MM.1S (cell line): Measurements from ENCODE around the gene COL13A1.

ENCODE experiments used
- DNase-seq: peaks from one replicate; pipeline ENCODE4 v3.0.0-alpha.2; 2015
- H2AFZ ChIP-seq: fragments of 300-600 bp; sonication (generic); 2 replicates; pipeline ENCODE4 v1.6.0; 2016; ENCODE audit warnings: antibody characterized with exemption, low read length
- H3F3A ChIP-seq: fragments of 300-600 bp; sonication (generic); 2 replicates; pipeline ENCODE4 v1.6.1; 2016; ENCODE audit warnings: mild to moderate bottlenecking, antibody characterized with exemption, low read length, moderate library complexity, mixed read lengths; ENCODE audit not compliant: insufficient read depth
- H3K27ac ChIP-seq: fragments of 300-600 bp; sonication (generic); 2 replicates; pipeline ENCODE4 v1.5.1; 2016; ENCODE audit warnings: mild to moderate bottlenecking, low read length
- H3K27me3 ChIP-seq: fragments of 300-600 bp; sonication (generic); replicated peaks from 2 replicates; pipeline ENCODE4 v1.6.0; 2016; ENCODE audit warnings: low read length; ENCODE audit not compliant: insufficient read depth
- H3K36me3 ChIP-seq: fragments of 300-600 bp; sonication (generic); replicated peaks from 2 replicates; pipeline ENCODE4 v1.6.1; 2016; ENCODE audit warnings: mild to moderate bottlenecking, low read length, mixed read lengths; ENCODE audit not compliant: insufficient read depth
- H3K4me1 ChIP-seq: fragments of 300-600 bp; sonication (generic); 2 replicates; pipeline ENCODE4 v1.6.1; 2016; ENCODE audit warnings: low read length, mixed read lengths
- H3K4me2 ChIP-seq: fragments of 300-600 bp; sonication (generic); 2 replicates; pipeline ENCODE4 v1.6.0; 2016; ENCODE audit warnings: low read depth, low read length
- H3K4me3 ChIP-seq: fragments of 300-600 bp; sonication (generic); 2 replicates; pipeline ENCODE4 v1.5.1; 2016; ENCODE audit warnings: low read length, mixed read lengths
- H3K79me2 ChIP-seq: fragments of 300-600 bp; sonication (generic); 2 replicates; pipeline ENCODE4 v1.6.1; 2016; ENCODE audit warnings: mixed run types, low read length, mixed read lengths
- H3K9ac ChIP-seq: fragments of 300-600 bp; sonication (generic); 2 replicates; pipeline ENCODE4 v1.6.1; 2016; ENCODE audit warnings: low read length, mixed read lengths
- H3K9me2 ChIP-seq: fragments of 300-600 bp; sonication (generic); replicated peaks from 2 replicates; pipeline ENCODE4 v1.6.1; 2016; ENCODE audit warnings: mild to moderate bottlenecking, low read length, mixed read lengths; ENCODE audit not compliant: insufficient read depth
- H3K9me3 ChIP-seq: fragments of 300-600 bp; sonication (generic); replicated peaks from 2 replicates; pipeline ENCODE4 v1.6.1; 2016; ENCODE audit warnings: mild to moderate bottlenecking, low read length, mixed read lengths; ENCODE audit not compliant: insufficient read depth
- H4K20me1 ChIP-seq: fragments of 300-600 bp; sonication (generic); 2 replicates; pipeline ENCODE4 v1.6.1; 2016; ENCODE audit warnings: mild to moderate bottlenecking, low read length, moderate library complexity, mixed read lengths; ENCODE audit not compliant: insufficient read depth
- CTCF ChIP-seq: fragments of 300-600 bp; sonication (generic); IDR thresholded peaks from 2 replicates; pipeline ENCODE4 v1.5.1; 2016; ENCODE audit warnings: antibody characterized with exemption, low read length, mixed read lengths
- EZH2 ChIP-seq: fragments of 300-600 bp; sonication (generic); optimal IDR thresholded peaks from 2 replicates; pipeline ENCODE3; 2017; ENCODE audit warnings: low read depth, mild to moderate bottlenecking, antibody characterized with exemption, low read length, mixed read lengths
- EZH2phosphoT487 ChIP-seq: fragments of 300-600 bp; sonication (generic); IDR thresholded peaks from 2 replicates; pipeline ENCODE4 v1.6.1; 2018; ENCODE audit warnings: antibody characterized with exemption, low read length

The COL13A1 gene

GRCh38 chr10:69757206-69757552 lies 44.5 kb upstream of the COL13A1 start:
- Histone ChIP-seq H3K4me3 (no peak overlapping the region), H3K9me2 (no peaks in the 10 kb centered on the region), H4K20me1 (no peaks in the 10 kb centered on the region), H3F3A (no peaks in the 10 kb centered on the region), H3K27me3 (peaks cover 31% of the 10 kb centered on the region), H3K79me2 (no peaks in the 10 kb centered on the region), H3K36me3 (no peaks in the 10 kb centered on the region), H3K4me2 (no peak overlapping the region), H3K9ac (no peak overlapping the region), H3K27ac (no peak overlapping the region), H3K9me3 (no peaks in the 10 kb centered on the region), H3K4me1 (no peaks in the 10 kb centered on the region), H2AFZ (no peak overlapping the region)
- no peak for TF ChIP-seq EZH2
- TF ChIP-seq EZH2phosphoT487: no peak
- no peak for TF ChIP-seq CTCF
- DNase-seq: no peak

GRCh38 chr10:69757553-69758309 lies 44.0 kb upstream of the COL13A1 start:
- H3K9me3 ChIP-seq: no peaks in the 10 kb centered on the region
- no peaks in the 10 kb centered on the region for H3K79me2 ChIP-seq
- no peak overlapping the region for H3K4me3 ChIP-seq
- no peaks in the 10 kb centered on the region for H3K9me2 ChIP-seq
- no peaks in the 10 kb centered on the region for H3F3A ChIP-seq
- no peaks in the 10 kb centered on the region for H4K20me1 ChIP-seq
- no peaks in the 10 kb centered on the region for H3K4me1 ChIP-seq
- H3K4me2 ChIP-seq: no peak overlapping the region
- H2AFZ ChIP-seq: no peak overlapping the region
- no peaks in the 10 kb centered on the region for H3K36me3 ChIP-seq
- no peak overlapping the region for H3K9ac ChIP-seq
- no peak for TF ChIP-seq CTCF
- TF ChIP-seq EZH2phosphoT487: no peak
- TF ChIP-seq EZH2: no peak
- no peak overlapping the region for H3K27ac ChIP-seq
- DNase-seq: no peak
- H3K27me3 ChIP-seq: peaks cover 30% of the 10 kb centered on the region

GRCh38 chr10:69758310-69758728 lies 43.4 kb upstream of the COL13A1 start:
- no peaks in the 10 kb centered on the region for H3K9me2 ChIP-seq
- no peak overlapping the region for H3K4me3 ChIP-seq
- no peak for TF ChIP-seq EZH2
- no peak for TF ChIP-seq EZH2phosphoT487
- TF ChIP-seq CTCF: no peak
- H3K4me1 ChIP-seq: no peaks in the 10 kb centered on the region
- no peaks in the 10 kb centered on the region for H3F3A ChIP-seq
- H3K27me3 ChIP-seq: peaks cover 25% of the 10 kb centered on the region
- H2AFZ ChIP-seq: no peak overlapping the region
- H3K9me3 ChIP-seq: no peaks in the 10 kb centered on the region
- DNase-seq: no peak
- H3K36me3 ChIP-seq: no peaks in the 10 kb centered on the region
- H3K27ac ChIP-seq: no peak overlapping the region
- H3K9ac ChIP-seq: no peak overlapping the region
- H3K4me2 ChIP-seq: no peak overlapping the region
- no peaks in the 10 kb centered on the region for H4K20me1 ChIP-seq
- no peaks in the 10 kb centered on the region for H3K79me2 ChIP-seq
